ENCODE data around the gene BICD2. TPM values are rescaled to one million over a fixed set of nuclear protein-coding genes. Genes with fewer than 3 reads are reported as not detected.

The BICD2 gene
- total RNA-seq, 1 donor from 2014 or later: 43.7 TPM

DNA sequence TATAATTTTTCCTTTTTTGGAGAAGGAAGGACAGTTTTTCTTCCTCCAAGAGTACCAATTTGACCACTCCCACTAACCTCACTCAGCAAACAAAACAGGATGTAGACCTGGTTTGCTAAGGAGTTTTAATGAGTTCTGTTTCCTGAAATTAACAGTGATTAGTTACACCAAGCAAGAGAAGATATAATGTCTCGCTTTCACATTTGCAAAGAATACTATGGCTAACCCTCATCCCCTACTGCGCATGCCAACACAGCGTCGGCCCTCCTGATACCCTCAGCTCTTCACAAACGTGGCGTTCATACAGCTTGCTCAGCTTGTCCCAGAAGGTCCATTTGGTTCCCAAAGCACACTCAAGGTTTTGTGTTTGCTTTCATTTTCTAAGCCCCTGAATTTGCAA lies 52.8 kb downstream of the BICD2 start:
- Mint-ChIP-seq H3K27ac (ENCODE audit: unreplicated experiment) (no peak overlapping the region), H3K27me3 (ENCODE audit: unreplicated experiment) (peaks cover 5% of the 10 kb centered on the region), H3K4me3 (ENCODE audit: unreplicated experiment) (no peak overlapping the region), H3K36me3 (ENCODE audit: unreplicated experiment) (no peaks in the 10 kb centered on the region), H3K4me1 (ENCODE audit: low read depth, unreplicated experiment) (peaks cover 7% of the 10 kb centered on the region), H3K9me3 (ENCODE audit: unreplicated experiment) (peaks cover 1% of the 10 kb centered on the region)
- no peak for DNase-seq
- TF ChIP-seq, protein P1, sequence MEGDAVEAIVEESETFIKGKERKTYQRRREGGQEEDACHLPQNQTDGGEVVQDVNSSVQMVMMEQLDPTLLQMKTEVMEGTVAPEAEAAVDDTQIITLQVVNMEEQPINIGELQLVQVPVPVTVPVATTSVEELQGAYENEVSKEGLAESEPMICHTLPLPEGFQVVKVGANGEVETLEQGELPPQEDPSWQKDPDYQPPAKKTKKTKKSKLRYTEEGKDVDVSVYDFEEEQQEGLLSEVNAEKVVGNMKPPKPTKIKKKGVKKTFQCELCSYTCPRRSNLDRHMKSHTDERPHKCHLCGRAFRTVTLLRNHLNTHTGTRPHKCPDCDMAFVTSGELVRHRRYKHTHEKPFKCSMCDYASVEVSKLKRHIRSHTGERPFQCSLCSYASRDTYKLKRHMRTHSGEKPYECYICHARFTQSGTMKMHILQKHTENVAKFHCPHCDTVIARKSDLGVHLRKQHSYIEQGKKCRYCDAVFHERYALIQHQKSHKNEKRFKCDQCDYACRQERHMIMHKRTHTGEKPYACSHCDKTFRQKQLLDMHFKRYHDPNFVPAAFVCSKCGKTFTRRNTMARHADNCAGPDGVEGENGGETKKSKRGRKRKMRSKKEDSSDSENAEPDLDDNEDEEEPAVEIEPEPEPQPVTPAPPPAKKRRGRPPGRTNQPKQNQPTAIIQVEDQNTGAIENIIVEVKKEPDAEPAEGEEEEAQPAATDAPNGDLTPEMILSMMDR (IDR thresholded peaks at IDR 0.05; ENCODE audit: partially characterized antibody, unreplicated experiment): no peak

DNA sequence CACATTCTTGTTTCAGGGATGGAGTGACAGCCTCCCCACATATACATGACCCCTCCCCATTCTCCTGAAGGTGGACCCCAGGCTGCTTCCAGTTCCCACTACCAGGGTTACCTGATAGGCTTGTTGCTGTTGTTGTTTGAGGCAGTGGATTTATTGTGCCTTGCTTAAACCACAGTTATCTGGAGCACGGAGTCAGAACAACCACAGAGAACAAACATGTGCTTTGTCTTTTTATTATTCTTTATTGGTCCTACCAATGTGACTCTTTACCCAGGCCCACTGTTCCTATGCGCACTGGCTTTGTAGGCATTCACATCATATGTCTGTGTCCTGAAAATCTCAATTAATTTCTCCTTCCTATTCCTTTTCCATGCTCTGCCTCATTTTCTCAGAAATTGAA lies 53.5 kb downstream of the BICD2 start:
- Mint-ChIP-seq H3K4me1 (ENCODE audit: low read depth, unreplicated experiment) (peaks cover 4% of the 10 kb centered on the region), H3K27me3 (ENCODE audit: unreplicated experiment) (peaks cover 3% of the 10 kb centered on the region), H3K36me3 (ENCODE audit: unreplicated experiment) (no peaks in the 10 kb centered on the region), H3K9me3 (ENCODE audit: unreplicated experiment) (peaks cover 1% of the 10 kb centered on the region), H3K4me3 (ENCODE audit: unreplicated experiment) (no peak overlapping the region), H3K27ac (ENCODE audit: unreplicated experiment) (no peak overlapping the region)
- TF ChIP-seq, protein P1 (IDR thresholded peaks at IDR 0.05; ENCODE audit: partially characterized antibody, unreplicated experiment): no peak
- no peak for DNase-seq

DNA sequence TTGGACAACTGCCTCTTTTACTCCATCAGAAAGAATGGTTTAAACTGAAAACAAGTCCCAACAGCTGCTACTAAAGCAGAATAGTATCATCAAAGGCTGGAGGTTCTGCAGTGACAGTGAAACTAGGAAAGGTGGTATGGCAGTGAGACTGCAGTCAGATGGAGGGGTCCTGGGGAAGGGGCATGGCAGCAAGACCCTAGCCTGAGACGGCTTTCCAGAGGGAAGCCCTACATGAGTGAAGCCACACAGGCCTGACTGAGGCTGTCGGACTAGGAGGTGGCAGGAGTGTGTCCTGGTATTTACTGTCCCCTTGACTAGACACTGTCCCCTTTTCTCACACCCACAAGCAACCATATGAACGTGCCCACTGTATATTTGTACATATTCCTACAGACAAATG lies 54.3 kb downstream of the BICD2 start:
- Mint-ChIP-seq H3K9me3 (ENCODE audit: unreplicated experiment) (peaks cover 1% of the 10 kb centered on the region), H3K27ac (ENCODE audit: unreplicated experiment) (no peak overlapping the region), H3K4me3 (ENCODE audit: unreplicated experiment) (no peak overlapping the region), H3K4me1 (ENCODE audit: low read depth, unreplicated experiment) (no peaks in the 10 kb centered on the region), H3K36me3 (ENCODE audit: unreplicated experiment) (no peaks in the 10 kb centered on the region), H3K27me3 (ENCODE audit: unreplicated experiment) (peaks cover 3% of the 10 kb centered on the region)
- DNase-seq: no peak
- TF ChIP-seq, protein P1 (IDR thresholded peaks at IDR 0.05; ENCODE audit: partially characterized antibody, unreplicated experiment): no peak

DNA sequence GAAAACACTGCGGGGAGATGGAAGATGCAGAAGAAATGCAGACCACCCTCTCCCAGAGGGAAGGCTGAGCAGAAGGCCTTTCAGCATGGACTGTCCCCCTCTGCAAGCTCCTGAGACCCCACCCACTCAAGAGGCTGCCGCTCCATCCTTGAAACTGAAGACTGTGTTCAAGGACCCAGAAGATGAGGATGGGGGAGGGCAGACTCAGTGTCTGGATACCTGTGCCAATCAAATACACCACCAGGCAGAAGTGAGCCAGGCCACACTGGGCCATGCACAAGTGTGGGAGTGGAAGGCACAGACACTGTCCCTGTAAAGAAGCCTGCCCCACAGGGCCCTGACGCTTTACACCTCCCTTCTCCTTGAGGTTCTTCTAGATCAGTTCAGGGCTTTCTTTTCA lies 54.7 kb downstream of the BICD2 start:
- Mint-ChIP-seq H3K4me3 (ENCODE audit: unreplicated experiment) (no peak overlapping the region), H3K27me3 (ENCODE audit: unreplicated experiment) (peaks cover 3% of the 10 kb centered on the region), H3K9me3 (ENCODE audit: unreplicated experiment) (peaks cover 1% of the 10 kb centered on the region), H3K36me3 (ENCODE audit: unreplicated experiment) (no peaks in the 10 kb centered on the region), H3K4me1 (ENCODE audit: low read depth, unreplicated experiment) (no peaks in the 10 kb centered on the region), H3K27ac (ENCODE audit: unreplicated experiment) (no peak overlapping the region)
- no peak for DNase-seq
- TF ChIP-seq, protein P1 (IDR thresholded peaks at IDR 0.05; ENCODE audit: partially characterized antibody, unreplicated experiment): no peak

DNA sequence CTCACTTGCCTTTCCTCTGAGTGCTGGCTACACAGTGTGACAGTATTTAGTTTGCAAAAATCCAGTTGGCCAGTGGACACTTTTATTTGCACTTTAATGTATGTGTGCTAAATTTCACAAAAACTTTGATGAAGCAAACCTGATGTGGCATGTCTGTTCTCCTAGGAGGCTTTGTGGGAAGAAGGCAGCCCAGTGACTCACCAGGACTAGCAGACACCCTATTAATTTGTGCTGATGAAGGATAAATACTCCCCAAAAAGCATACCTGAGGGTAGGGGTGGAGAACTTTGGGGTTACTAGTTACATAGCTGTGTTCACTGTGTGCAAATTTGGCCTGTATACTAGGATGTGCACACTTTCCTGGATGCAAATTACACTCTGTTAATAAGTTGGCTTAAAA lies 55.4 kb downstream of the BICD2 start:
- Mint-ChIP-seq H3K27me3 (ENCODE audit: unreplicated experiment) (peaks cover 3% of the 10 kb centered on the region), H3K4me3 (ENCODE audit: unreplicated experiment) (no peak overlapping the region), H3K36me3 (ENCODE audit: unreplicated experiment) (no peaks in the 10 kb centered on the region), H3K9me3 (ENCODE audit: unreplicated experiment) (peaks cover 1% of the 10 kb centered on the region), H3K4me1 (ENCODE audit: low read depth, unreplicated experiment) (no peaks in the 10 kb centered on the region), H3K27ac (ENCODE audit: unreplicated experiment) (no peak overlapping the region)
- TF ChIP-seq, protein P1 (IDR thresholded peaks at IDR 0.05; ENCODE audit: partially characterized antibody, unreplicated experiment): no peak
- no peak for DNase-seq

Data from glutamatergic neuron (in vitro differentiated cells).